Stimulated activated CD8-positive, alpha-beta memory T cell treated with anti-CD3 and anti-CD28 coated beads, Interleukin-15, amount 100 ng/mL, for 24 hours (primary cell): ENCODE measurements around the gene C1QL4.

Source experiments
- DNase-seq: peaks from one replicate; pipeline ENCODE4 v3.0.0-alpha.2; 2020; ENCODE audit warnings: low read depth

Gene C1QL4

DNA sequence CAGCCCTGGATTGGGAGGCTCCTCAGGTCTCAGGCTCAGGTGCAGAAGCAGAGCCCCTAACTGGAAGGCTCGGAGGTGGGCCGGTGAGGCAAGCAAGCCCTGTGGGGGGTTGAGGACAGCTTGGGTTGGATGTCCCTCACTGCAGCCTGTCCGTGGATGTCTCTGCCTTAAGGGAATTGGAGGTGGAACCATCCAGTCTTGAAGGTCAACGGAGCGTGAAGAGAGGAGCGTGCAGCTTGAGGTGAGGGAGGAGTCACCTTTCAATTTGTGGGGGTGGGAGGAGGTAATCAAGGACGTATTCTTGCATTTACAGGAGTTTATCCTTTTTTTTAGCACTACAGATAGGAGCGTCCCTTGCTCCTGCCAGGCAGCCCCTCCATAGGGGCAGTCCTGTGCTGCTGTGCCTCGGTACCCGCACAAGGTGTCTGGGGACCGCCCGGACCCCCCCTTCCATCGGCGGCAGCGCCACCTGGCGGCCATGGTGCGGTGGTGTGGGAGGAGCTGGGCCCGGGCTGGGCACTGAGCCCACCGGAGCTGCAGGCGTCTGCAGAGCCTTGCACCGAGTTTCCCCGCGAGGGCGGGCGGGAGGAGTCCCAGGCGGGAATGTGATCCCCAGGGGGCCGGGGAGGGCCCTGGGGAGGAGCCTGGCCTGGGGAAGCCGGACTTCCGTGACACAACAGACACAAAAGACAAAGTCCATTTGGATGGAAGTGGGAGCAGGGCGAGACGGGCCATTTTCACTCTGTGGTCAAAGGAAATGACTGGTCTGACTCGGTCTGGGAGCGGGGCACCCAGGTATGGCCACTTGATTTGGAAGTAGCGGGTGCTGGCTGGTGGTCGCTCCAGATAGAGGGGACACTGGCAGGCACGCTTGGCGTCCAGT is 10.6 kb upstream of the C1QL4 start:
- DNase-seq: peak; percentile 70

- DNase-seq: no peak
These were observed 9.8 kb upstream of the C1QL4 start, which contains the start of gene DNAJC22 for GRCh38 chr12:49346659-49347310. TSS of gene DNAJC22 (plus strand) at chr12:49346888. CDS start at chr12:49348873, 1,985 bp downstream.

GRCh38 chr12:49345825-49346658 is 9.1 kb upstream of the C1QL4 start:
- no peak for DNase-seq

DNA sequence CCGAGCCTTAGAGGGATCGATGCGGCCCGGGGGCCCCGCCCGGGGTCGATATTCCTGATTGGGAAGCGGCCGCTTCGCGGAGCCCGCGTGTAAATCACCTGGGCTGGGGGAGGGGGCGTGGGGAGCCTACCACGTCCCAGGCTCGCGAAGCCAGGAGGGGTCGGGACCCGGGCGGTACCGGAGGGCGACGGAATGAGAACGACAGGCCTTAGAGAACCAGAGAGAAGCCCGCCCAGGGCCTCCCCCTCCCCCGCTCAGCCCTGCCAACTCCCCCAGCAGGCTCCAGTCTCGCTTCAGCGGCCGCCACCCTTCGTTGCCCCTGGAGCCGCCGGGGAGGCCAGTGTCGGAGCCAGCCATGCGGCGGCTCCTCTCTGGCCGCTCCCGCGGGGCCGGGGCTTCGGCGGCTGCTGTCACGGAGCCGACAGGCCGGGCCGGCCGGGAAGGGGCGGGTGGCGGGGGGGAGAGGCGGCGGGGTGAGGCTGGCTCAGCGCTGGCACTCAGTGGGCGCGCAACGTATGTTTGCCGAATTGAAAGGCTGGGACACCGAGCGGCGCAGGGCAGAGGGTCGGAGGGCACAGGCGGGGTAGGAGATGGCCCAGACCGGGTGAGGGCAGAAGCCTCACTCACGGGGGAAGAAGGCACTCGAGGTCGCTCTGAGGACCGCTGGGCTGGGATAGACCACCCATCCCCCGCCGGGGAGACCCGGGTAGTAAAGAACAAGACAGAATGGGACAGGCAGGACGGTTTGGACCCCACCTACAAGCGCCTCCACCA is 8.2 kb upstream of the C1QL4 start:
- DNase-seq: no peak

DNA sequence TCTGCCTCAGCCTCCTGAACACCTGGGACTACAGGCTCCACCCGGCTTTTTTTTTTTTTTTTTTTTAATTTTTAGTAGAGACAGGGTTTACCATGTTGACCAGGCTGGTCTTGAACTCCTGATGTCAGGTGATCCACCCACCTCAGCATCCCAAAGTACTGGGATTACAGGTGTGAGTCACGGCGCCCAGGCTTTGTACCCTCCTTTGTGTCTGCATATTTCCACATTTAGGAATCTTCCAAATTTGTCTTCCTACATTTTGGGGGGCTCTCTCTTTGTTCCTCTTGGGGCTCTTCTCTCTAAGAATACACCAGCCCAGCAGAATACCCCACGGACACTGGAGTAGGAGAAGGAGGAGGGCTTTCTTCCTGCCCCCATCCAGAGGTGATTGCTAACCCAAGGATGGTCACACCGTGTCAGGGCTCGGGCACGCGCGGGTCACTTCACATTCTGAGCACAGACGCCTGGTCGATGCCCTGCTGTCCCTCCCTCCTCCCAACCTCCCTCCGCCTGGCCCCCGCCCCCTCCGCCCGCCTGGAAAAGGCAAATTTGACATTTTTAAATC is 7.6 kb upstream of the C1QL4 start:
- DNase-seq: no peak

DNA sequence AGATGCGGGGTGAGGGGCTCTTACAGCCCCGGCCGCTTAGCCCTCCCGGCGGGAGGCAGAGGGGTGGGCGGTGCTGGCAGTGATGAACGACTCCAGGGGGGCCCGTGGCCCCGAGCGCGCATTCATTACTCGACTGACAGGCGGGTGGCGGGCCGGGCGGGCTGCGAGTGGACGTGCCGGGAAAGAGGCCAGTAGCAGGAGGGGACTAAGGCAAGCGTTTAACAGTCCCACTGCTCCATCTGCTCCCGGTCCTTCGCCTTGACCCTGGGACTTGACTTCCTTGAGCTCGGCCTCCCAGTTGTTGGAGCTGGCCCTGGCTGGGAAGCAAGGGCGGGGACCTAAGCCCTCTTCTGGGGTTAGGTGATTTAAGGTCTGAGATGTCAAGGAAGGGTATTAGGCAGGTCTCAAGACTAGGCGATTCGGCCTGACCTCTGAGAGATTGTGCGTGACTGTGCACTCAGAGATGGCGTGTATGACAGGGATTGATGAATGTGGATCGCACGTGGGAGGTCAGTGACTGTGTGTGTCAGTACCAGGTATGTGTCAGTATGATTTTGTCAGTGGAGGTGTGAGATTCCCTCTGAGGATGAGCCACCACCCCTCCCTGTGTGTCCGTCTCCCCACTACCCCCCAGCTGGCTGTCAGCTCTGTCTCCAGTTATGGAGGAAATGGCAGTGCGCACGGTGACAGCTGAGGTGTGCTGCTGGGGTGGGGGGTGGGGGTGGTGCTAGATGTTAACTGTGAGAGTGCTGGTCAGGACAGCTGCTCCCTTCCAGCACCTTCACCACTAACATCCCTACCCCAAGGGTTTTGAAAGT is 6.1 kb upstream of the C1QL4 start:
- DNase-seq: no peak

DNA sequence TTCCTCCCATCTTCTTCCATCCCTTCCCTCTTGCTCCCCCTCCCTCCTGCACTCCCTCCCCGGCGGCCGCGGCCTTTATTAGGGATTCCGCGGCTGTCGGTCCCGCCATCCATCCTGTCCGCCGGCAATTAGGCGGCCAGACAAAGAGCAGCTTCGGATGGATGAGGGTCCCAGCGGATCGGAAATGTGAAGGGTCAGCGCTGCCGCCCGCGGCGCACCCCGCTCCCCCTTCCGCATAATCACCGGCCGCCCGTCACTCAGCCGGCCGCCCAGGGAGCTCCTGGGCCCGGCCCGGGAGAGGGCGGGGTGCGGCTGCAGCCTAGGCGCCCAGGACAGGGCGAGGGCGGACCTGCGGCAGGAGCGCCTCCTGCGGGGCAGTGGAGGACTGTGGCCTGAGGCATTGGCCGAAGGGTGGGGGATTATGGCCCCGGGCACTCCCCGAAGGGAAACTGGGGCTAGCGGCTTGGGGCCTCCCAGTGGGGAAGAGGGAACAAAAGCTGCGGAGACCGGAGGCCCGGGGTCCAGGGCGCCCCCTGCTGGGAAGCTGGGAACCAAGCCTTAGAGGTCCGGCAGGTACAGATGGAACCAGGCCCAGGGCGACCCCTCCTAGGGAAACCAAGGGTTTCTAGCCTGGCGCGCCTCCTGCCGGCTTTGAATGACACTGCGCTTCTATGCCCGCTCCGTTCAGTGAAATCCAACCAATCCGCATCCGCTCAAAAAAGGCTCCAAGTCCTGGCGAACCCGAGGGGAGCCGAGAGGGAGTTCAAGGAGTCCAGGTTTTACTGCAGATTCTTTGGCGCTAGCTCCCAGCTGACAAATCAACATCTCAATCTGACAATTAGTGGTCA is 5.3 kb upstream of the C1QL4 start:
- DNase-seq: peak; percentile 56

DNA sequence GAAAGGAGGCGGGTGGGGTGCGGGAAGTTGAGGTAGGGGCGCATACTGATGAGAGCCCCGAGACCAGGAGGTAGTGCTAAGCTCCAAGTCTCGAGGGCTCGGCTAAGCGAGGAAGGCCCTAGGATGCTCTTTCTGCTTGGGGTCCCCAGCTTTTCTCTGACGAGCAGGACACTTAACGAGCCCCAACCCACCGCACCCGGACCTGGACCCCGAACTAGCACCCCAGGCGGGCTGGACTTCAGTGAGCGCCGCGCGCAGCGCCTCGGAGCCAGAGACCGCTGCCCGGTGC is 4.7 kb upstream of the C1QL4 start:
- no peak for DNase-seq

DNA sequence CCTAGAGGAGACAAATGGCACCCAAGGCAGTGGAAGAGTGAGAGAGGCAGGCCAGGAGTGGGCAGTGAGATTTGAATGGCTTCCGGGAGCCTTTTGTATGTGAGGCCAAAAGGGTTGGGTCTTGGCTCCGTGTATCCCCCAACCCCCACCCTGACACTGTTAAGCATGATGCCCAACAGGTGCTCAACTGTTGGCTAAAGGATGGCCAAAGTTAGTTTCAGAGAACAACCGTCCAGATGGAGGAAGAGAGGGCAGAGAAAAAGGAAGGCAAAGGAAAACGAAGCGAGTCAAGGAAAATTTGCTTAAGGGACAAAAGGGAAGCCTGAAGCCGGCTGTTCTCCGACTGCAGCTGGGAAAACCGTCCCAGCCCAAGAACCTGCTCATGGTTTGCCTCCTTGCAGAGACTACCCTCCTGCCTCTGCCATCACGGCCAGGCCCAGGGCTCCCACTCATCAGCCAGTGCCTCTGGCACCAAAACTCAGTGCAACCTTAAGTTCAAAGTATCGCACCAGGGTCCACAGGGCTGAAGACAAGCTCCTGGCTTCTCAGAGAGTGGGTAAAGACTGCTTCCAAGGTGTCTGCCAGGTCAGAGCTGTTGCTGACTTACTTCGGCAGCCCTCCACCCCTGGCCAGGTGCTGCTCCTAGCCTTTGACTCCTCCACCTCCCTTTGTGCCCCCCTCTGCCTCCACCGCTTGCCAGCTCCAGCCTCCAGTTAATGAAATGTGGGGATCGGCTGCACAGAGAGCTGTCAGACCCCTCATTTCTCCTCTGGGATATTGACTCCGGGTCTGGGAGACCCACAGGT is 4.2 kb upstream of the C1QL4 start:
- DNase-seq: no peak

- DNase-seq: no peak
These were observed 3.3 kb upstream of the C1QL4 start for GRCh38 chr12:49340095-49340870.

GRCh38 chr12:49339464-49339861 is 2.5 kb upstream of the C1QL4 start:
- no peak for DNase-seq

DNA sequence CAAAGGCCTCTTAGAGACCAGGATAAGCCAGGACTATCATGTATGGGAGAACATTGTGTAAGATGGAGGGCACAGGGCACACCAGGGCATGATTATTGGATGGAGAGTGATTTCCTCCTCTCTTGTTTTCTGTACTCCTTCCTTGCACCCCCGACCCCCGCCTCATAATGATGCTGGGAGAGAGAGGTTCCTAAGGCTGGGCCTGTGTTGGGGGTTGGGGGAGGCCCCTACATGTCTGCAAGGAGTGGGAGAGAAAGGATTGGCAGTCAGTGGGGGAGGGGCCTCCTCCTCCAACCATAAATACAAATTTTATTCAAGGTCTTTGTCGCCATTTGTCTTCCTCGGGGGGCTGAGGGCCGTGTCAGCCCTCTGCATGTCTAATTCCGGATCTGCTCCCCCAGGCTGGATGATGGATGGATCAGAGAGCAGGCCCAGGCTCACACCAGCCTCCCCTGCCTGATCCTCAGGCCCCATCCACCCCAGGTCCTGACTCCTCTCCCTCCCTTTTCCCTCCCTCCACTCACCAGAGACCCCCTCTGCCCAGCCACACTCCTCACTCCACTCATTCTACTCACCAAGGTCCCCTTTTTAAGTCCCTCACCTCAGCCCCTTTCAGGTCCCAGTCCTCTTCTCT is 2.0 kb upstream of the C1QL4 start:
- no peak for DNase-seq

GRCh38 chr12:49335955-49336644 is 888 bp downstream of the C1QL4 start:
- no peak for DNase-seq

DNA sequence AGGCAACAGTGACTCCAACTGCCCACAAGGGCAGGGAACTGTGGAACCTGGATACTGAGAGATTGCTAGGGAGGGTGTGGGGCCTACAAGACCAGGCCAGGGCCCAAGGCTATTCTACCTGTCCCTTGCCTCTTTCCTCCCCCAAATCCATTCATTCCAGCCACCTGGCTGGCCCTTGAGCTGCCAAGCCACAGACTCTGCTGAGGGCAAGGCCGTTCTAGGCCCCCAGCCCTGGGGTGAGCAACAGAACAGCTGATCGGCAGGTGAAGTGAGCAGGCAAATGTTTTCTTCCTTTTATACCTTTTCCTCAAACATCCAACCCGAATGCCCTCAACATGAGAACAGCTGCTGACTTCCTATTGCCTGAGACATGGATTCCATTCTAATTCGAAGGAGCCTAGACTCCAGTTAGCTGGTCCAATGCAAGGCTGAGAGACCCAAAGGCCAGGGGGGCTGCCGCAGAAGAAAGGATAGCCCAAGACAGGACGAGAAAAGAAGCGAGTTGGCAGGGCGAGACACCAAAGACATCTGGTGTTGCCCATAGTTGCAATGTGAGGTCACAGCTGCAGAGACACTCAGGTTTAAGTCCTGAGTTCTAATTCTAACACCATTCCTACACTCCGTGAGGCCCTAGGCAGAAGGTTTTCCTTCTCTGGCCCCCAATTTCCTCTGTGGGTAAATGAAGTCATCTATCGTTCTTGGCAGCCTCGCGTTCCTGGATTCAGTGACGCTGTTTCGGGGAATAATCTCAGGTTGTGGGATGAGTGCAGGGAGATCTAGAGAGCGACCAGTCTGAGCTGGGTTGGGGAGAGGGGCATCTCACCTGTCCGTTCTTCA is 1.7 kb downstream of the C1QL4 start:
- no peak for DNase-seq

- no peak for DNase-seq
These were observed 2.3 kb downstream of the C1QL4 start for GRCh38 chr12:49334681-49335080.

DNA sequence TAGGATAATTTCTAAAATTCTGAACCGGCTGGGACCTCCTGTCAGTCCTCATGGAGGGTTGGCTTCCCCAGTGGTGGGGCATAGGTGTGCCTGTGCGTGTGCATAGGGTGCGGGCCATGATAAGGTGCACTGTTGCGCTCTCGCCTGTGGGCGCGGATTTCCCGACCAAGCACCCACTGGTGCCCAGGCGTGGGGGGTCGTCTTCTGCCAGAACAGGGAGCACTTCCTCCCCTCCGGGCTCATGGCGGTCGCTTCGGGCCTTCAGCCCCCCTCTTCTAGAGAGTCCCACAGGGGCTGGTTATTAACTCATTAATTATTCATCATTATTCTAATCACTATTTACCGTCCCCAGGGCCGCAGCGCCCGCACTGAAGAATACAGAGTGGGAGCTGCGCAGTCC is 2.8 kb downstream of the C1QL4 start:
- no peak for DNase-seq
